Stimulated activated CD4-positive, alpha-beta T cell treated with anti-CD3 and anti-CD28 coated beads, Interleukin-4, amount 100 ng/mL, for 48 hours (primary cell): Measurements from ENCODE around the gene SGPL1.
A peak's percentile ranks its signal among the peaks of the same experiment; 100 is the strongest.

ENCODE experiments used
- DNase-seq, 2 donors: peaks; one replicate each; pipeline ENCODE4 v3.0.0-alpha.2; 2020; ENCODE audit warnings: low read depth in 2 of 2

SGPL1 gene

DNA sequence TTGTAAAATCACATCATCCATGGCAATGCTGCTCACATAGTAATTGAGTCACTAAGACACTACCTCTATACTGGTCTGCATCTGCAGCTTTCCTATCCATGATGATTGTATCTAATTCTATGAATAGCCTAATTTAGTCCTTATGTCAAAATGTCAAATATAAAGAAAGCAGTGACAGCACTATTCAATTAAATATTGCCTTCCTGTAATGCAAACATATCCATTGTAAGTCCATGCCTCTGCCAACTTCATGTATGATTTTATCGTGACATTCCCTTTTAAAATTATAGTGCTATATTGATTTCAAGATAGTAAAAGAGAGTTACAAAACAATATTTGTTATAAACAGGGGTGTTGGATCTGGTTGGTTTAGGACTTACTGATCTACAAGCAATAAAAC lies 4.8 kb upstream of the SGPL1 start:
- DNase-seq: no peak

DNA sequence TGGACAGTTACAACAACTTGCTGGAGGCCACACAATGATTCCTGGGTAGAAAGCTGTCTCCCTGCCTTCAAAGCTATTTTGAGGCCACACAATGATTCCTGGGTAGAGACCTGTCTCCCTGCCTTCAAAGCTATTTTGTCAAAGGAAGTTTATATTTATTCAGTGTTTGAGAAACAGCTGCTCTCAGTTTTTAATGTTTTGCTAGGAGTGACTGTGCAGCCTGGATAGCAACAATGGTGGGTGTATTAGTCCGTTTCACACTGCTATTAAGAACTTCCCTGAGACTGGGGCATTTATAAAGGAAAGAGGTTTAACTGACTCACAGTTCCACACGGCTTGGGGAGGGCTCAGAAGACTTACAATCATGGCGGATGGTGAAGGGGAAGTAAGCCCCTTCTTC lies 3.9 kb upstream of the SGPL1 start:
- DNase-seq: no peak

DNA sequence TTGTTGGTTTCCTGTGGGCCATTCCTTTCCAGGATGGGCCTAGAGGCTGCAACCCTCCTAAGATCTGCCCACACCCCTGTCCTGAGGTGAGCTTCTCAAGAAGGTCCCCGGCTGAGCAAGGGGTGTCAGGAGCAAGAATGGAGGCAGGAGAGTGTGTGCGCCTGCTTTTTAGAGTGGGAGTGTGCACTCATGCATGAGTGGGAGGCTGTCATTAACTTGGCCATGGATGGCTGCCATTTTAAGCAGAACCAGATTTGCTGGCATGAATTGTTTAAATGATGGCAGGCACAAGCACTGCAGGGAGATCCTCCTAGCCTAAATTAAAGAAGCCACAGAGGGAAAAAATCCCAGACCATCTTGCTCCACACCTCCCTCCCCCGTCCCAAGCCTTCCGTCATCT lies 2.9 kb upstream of the SGPL1 start:
- DNase-seq: no peak

DNA sequence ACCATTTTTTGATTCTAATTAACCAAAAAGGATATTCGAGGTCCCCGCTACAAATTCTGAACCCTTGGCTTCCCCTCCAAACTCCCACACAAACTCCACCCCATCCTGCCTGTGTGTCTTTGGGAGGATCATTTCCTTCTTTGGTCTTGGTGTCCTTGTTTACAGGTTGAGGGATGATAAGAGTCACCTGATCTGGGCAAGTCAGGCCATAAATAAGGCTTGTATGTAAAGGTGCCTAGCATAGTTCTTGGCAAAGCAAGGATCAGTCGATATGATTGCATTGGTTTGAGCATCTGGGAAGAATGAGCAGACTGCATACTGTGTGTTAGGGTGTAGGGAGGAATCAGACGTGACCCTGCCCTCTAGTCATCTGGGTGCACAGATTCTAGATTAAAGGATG lies 1.6 kb upstream of the SGPL1 start:
- no peak for DNase-seq

DNA sequence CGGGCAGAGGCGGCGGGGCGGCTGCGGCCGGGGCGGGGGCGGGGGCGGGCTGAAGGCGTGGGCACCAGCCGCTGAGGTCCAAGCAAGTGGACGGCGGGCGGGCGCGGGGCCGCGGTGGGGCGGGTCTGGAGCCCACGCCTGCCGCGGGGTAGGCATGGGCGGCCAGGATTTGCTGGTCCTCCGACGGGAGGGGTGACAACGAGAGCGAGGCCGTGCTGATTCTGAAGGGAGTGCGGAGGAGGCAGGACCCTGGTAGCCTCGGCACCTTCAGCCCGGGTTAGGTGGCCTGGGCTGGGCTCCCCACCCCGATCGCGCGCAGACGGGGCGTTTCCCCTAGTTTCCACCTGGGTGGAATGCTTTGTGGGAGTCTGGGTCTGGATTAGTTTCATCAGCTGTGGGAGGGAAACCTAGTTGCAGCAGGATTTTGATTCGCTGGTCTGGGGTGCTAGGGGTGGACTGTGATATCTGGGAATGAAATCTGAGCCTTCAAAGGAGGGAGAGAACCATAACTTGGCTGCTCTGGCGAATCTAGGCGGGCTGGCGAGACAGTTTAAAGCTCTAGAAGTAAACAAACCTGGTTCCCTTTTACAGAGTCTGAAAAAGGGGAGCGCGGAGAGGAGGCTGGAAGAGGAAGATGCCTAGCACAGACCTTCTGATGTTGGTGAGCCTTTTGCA lies 609 bp downstream of the SGPL1 start:
- peak in 1 of 2 donors; percentile 28 for DNase-seq

DNA sequence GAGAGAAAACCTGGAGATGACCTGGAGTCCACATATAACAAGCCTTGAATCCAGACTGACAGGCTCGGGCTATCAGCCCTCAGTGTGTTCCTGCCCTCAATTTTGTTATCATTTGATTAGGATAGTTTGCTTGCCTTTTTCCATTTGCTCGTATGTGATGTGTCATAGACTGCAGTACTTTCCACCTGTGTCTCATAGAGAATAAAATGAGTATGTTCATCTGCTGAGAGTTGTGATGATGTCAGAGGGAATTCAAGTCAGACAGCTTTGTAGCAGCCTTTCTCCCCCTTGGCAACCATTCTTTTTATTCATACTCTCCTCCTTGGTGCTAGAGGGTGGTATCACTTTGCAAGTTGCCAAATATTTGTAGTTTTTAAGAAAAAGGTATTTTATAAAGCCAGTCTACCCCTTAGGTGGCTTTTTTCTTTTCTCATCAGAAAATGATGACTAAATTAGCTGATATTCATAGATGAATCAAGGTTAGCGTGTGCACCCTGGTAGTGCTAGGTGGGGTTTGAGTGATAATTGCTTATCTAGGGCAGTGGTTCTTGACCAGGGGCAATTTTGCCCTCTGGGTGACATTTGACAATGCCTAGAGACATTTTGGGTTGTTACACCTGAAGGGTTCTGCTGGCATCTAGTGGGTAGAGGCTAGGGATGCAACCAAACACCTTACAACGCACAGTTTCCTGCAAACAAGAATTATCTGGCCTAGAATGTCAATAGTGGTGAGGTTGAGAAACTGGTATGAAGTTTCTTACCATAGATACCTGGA lies 5.4 kb downstream of the SGPL1 start:
- DNase-seq: no peak

DNA sequence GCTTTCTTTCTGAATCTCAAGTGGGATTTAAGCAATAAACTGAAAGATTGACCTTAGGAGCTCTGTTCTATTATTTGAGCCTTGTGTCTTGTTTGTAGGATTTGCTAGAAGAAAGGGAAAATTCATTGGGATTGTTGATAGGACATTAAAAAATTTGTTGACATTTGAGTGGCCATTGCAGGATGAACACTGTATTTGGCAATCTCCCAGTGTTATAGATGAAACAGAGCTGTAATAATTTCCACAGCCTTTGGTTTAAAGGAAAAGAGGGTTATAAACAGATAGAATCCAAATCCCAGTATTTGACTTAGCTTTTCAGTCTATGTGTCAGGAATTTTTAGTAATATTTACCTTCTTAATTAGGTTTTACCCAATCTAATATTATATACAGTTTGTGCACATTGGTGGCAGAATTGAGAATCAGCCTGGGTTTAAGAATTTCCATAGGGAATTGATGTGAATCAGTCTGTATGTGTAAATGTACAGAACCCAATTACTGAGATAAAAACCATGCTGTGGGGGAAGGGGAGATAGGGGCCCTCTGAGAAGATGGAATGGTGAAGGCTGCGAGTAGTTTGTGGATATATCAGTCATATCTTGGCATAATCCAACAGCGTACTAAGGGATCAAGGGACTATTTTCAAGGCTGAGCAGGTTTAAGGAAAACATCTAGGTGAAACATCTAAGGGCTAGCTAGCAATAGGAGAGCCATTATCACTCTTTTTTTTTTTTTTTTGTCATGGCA lies 6.5 kb downstream of the SGPL1 start:
- DNase-seq: no peak

DNA sequence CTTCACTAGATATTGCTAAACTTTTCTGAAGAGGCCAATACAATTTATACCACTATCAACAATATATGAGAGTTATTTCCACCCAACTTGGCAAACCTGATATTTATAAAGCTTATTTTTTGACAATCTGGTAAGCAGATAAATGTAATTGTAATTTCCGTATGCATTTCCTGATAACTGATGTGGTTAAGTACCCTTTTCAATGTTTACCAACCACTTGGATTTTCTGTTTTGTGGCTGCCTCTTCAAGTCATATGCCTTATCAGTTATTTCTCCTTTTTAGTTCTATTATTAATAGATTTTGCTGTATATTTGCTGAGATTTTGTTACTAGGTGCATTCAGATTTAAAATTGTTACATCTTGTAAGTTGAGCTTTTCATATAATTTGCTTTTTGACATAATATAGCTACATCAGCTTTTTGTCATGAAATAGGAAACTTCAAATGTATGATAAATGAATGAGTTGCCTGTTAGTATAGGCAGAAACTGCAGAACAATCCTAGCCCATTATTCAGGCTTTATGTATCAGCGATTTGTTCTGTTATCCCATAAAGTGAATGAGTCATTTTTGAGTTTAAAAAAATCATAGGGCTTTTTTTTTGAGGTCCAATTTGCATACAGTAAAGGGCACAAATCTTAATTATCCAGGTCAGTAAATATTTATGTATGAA lies 11.5 kb downstream of the SGPL1 start:
- no peak for DNase-seq

DNA sequence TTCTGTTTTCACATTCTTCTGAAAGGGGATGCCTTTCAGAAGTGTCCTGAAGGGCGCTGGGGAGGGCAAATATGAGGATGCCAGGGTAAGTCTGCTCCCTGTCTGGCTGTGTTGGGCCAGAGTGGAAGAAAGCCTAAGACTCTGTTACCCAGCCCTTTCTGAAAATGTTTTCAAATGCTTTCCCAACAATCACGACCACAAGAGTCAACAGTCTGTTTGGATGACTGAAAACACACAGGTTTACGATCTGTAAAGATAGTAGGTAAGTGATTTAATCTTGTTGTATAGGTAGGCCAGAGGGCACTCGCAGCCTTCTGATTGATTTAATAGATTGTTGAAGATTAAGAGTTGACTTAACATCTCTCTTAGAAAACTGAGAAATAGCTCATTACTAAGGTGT lies 13.2 kb downstream of the SGPL1 start:
- no peak for DNase-seq

DNA sequence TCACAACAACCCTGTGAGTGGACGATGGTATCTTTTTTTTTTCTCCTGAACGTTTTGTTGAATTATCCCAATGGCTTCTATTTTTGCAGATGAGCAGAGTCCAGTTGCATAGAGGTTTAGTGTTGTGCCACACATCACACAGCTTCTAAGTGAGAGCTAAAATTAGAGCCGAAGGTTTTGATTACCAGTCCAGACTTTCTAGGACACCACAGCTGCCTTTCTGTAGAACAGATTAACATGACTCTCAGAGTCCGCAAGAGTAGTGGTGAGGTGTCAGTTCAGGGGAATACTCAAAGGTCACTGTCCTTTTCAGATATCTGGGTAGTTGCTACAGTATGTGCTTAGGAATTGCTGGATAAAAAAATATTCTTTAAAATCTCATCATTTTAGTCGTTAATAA lies 13.8 kb downstream of the SGPL1 start:
- DNase-seq: no peak

DNA sequence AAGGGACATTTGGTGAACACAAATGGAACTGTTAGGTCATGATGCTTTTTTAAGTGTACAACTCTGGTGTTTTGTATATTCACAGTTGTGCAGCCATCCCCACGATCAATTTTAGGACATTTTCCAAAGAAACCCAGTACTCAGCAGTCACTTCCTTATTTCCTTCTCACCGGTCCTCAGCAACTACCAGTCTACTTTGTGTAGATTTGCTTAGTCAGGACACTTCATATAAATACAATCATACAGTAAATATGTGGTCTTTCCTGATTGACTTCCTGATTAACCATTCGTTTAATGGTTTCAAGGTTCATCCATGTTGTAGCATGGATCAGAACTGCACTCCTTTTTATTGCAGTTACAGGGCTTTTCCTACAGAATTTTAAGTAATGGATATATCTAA lies 14.4 kb downstream of the SGPL1 start:
- DNase-seq: no peak

DNA sequence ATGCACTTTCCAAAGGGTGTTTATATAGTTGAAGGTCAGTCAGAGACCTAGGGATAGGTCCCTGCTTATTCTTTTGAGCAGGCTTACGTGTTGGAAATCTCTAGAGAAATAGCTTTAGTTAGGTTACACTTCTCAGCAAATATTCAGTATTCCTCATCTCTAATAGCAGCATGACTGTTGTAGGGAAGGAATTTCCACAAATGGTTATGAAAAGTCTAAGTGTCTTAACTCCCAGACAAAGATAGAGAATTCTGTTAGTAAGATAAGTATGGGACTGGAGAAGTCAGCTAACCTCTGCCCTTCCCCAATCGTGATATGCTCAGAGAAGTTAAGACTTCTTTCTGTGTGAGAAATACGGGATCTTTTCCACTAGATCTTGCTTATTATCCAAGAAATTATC lies 16.5 kb downstream of the SGPL1 start:
- no peak for DNase-seq

DNA sequence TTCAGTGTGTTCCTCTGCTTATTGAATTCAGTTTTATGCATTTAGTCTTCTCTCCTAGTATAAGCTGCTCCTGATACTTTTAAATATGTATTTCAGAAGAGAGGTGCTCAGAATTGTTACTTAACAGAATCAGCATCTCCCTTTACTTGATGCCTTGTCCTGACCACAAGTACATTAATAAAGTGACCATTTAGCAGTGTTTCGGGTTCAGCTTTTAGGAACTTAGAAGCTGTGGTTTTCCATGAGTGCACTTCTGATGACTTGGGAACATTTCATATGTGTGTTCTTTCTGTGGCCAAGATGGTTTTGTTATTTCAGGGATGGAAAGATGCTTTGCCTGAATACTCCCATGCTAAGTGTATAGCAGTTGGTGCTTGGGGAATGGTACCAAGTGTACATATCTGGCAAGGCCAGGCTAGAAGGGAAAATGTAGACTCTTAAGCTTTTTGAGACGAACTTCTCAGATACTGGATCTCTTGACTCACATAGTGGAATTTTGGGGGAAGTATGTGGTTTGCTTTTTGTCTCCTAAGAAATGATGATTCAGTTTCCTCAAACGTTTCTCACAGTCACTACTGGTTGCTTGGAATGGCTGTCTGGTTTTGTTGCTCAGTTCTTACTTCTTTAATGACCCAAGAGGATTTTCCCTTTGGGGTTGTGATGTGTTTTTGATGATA lies 17.2 kb downstream of the SGPL1 start:
- no peak for DNase-seq

DNA sequence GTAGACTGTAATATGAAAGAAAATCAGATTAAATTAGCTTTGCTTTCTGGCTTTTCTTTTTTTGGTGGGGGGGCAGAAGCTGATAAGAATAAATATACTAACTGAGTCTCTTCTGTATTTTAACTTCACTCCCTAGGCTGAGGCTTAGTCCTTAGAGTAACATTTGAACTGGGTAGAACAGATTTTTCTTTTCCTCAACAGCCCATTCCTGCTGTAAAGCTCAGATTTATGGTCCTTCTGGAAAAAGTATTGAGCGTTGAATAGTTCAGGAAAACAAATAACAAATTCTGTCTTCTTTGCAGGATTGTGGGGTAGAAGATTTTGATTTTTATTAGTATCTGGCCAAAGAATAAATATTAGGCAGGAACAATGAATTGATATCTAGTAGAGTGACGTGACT lies 17.9 kb downstream of the SGPL1 start:
- no peak for DNase-seq

DNA sequence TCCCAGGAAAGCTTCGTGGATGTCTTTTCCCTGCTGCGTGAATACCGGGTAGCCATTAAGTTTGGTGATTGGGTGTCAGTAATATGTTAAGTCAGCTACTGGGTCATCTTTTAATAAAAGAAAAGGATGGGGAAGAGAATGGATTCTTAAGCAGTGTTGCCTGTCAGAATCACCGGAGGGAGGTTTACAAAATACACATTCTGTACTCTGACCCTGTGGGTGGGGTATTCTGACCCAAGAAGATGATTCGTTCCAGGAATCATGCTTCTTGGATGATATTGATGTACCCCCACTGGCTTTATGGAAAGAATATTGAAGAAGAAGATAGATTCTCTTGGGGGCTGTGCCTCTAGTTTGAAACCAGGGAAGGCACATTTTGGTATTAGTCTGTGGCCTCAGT lies 18.3 kb downstream of the SGPL1 start:
- DNase-seq: no peak

DNA sequence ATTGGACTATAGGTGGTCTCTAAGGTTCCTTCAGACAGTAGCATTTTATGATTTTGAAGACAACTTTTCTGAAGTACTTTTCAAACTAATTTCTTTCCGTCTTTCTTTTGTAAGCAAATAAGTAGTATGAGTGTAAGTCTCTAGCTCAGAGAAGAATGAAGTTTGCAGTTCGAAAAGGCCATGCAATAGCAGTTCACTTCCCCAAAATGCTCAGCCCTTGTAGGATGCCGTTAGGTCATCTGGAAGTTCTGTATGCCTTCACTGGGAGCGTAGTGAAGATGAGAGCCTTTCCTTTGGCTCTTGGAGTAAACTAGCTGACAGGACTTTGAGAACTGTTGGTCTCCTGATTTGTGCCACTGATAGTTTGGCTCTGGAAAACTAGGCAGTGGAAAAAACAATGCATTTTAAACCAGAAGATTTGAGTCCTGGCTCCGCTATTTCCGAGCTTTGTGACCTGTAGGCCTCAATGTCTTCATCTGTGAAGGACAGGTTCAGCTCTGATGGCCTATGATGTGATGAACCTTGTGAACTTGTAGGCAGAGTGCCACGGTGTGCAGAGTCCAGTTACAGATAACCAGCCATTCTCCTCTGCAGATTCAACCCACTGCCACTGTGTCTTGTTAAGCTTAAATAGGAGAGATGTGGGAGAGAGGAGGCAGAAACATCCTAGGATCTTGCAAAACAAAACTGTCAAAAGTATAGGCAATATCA lies 18.8 kb downstream of the SGPL1 start:
- DNase-seq: no peak

DNA sequence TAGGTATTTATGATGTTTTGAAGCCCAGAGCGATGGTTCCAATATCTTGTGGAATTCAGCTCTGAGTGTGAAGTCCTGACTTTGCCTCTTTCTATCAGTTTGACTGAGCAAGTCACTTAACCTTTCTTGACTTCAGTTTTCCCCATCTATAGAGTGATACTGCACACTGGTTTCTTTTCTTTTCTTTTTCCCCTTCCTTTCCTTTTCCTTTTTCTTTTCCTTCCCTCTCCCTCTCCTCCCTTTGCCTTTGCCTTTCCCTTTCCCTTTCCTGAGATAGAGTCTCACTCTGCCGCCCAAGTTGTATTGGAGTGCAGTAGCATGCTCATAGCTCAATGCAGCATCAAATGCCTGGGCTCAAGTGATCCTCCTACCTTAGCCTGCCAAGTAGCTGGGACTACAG lies 20.6 kb downstream of the SGPL1 start:
- no peak for DNase-seq

DNA sequence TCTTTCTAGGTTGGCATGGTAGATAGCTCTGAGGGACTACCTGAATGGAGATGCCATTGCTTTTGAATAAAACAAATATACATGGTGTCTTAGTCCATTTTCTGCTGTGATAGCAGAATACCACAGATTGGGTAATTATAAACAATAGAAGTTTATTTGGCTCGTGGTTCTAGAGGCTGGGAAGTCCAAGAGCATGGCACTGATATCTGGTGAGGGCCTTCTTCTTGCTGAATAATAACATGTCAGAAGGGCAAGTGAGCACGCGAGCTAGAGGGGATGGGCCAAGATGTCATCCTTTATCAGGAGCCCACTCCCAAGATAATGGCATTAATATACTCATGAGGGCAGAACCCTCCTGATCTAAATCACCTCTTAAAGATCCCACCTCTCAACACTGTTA lies 21.9 kb downstream of the SGPL1 start:
- DNase-seq: no peak

DNA sequence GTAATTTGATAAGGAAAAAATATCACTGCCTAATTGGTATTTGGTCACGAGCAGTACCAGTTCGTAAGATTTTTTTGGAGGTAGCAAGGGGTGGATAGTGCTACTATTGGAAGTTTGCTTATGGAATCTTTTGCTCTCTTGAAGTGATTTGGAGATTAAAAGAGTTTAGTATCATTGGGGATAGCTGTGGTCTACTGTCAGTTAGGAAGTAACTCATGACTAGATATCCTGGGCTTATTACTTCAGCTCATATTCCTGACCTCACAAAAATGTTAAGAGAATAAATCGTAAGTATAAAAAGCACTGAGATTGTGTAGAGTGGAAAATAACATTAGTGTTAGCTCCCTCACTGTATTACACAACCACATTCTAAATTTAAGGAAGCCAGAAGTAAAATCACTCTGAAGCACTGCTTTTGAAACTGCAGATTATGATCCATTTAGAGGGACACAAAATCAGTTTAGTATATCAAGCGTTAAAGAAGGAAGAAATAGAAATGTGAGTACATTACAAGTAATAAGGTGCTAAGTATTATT lies 22.6 kb downstream of the SGPL1 start:
- DNase-seq: no peak

DNA sequence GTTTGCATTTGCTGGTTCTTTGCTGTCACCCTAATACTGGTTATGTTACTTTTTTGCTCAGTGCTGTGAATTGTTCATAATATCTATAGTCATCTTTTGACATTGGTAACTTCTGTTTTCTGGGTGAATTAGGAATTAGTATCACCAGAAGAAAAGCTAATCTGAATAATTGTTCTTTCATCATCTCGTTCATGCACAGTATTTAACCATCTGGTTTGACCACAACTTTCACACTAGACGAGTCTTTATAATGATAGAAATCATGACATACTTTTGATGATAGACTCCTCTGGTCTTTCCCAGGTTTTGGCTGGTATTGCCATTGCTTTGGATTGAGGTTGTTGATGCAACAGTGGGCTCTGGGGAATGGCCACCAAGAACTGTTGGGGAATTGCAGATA lies 25.1 kb downstream of the SGPL1 start:
- no peak for DNase-seq

DNA sequence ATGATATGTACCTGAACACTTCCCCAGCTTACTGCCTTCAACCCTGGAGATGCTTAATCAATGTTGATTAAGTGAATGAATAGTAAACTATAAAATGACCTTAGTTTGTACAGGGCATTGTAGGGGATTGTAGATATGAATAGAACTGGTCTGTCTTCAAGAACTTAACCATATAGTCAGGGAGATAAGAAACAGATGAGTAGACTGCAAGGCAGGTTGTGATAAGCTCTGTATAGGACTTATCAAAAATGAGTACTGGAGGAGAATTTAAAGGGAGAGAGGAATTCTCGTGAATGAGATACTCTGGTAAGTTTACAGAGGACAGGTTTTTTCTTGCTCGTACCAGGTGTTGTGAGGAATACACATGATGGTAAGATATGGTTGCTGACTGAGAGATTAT lies 27.6 kb downstream of the SGPL1 start:
- DNase-seq: no peak
